OCI-LY3 (cell line): ENCODE results near the gene ABCB6.

Experiments used
- EZH2phosphoT487 ChIP-seq: fragments of 200-600 bp; shearing (Covaris generic); IDR thresholded peaks from 2 replicates; pipeline ENCODE4 v1.6.1; 2018; ENCODE audit warnings: antibody characterized with exemption, mixed run types, low read depth
- TF ChIP-seq, protein P1 (sequence below): fragments of 200-600, 300-600 bp; sonication (generic); IDR thresholded peaks from 2 replicates; pipeline ENCODE4 v1.5.1; 2014; ENCODE audit warnings: antibody characterized with exemption, low read length, low read depth

GRCh38 chr2:219173176-219173575 lies 45.6 kb downstream of the ABCB6 start:
- TF ChIP-seq, protein P1, sequence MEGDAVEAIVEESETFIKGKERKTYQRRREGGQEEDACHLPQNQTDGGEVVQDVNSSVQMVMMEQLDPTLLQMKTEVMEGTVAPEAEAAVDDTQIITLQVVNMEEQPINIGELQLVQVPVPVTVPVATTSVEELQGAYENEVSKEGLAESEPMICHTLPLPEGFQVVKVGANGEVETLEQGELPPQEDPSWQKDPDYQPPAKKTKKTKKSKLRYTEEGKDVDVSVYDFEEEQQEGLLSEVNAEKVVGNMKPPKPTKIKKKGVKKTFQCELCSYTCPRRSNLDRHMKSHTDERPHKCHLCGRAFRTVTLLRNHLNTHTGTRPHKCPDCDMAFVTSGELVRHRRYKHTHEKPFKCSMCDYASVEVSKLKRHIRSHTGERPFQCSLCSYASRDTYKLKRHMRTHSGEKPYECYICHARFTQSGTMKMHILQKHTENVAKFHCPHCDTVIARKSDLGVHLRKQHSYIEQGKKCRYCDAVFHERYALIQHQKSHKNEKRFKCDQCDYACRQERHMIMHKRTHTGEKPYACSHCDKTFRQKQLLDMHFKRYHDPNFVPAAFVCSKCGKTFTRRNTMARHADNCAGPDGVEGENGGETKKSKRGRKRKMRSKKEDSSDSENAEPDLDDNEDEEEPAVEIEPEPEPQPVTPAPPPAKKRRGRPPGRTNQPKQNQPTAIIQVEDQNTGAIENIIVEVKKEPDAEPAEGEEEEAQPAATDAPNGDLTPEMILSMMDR, result no peak
- no peak for TF ChIP-seq EZH2phosphoT487
